Erythroblast (primary cell): ENCODE results near the gene CACNA1A.

Experiments used
- DNase-seq, 2 experiments: peaks; one replicate each; lab custom pipeline; 2025; lab: John Stamatoyannopoulos, UW
- GATA1 ChIP-seq: IDR thresholded peaks from 2 replicates; pipeline ENCODE4 v1.6.1; 2011; ENCODE audit warnings: low read depth, mild to moderate bottlenecking, control low read depth, low read length, moderate library complexity
- POLR2A ChIP-seq: IDR thresholded peaks from 2 replicates; pipeline ENCODE4 v1.6.1; 2011; ENCODE audit warnings: mild to moderate bottlenecking, low read length

CACNA1A gene

GRCh38 chr19:13350072-13350471 is 156.2 kb downstream of the CACNA1A start:
- DNase-seq: no peak
- TF ChIP-seq POLR2A (no peak), GATA1 (no peak)

DNA sequence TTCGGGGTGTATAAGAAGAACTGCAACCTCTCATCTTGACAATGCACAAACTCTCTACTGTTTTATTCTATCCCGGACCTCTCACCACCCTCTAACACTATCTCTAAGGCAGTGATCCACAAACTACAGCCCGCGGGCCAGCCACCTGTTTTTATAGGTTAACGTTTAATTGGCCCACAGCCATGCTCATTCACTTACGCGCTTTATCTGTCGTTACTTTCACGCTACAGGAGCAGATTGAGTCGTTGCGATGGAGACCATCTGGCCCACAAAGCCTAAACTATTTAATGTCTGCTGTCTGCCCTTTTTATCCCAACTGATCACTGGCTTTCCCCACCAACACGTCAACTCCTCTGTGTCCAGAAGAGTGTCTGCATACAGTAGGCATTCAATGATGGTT is 158.9 kb downstream of the CACNA1A start:
- no peak for TF ChIP-seq POLR2A
- no peak for TF ChIP-seq GATA1
- no peak for DNase-seq

- DNase-seq: no peak
- TF ChIP-seq POLR2A: no peak
- no peak for TF ChIP-seq GATA1
Measured at GRCh38 chr19:13343514-13343913, 162.8 kb downstream of the CACNA1A start.

DNA sequence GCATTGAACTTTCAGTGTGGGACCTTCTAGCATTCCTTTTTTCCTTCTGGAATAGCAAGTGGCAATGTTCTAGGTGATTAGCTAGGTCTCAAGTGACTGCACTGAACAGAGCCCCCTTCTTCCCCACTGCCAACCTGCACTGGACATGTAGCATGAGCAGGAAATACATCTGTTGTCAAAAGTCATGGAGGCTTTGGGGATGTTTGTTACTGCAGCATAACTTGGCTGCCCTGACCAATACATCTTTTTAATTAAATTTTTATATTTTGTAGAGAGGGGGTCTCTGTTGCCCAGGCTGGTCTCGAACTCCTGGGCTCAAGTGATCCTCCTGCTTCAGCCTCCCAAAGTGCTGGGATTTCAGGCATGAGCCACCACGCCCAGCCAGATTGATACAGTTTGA is 163.6 kb downstream of the CACNA1A start:
- DNase-seq: no peak
- TF ChIP-seq POLR2A (no peak), GATA1 (no peak)

- TF ChIP-seq GATA1 (no peak), POLR2A (no peak)
- no peak for DNase-seq
Measured at GRCh38 chr19:13339869-13340268, 166.4 kb downstream of the CACNA1A start.

DNA sequence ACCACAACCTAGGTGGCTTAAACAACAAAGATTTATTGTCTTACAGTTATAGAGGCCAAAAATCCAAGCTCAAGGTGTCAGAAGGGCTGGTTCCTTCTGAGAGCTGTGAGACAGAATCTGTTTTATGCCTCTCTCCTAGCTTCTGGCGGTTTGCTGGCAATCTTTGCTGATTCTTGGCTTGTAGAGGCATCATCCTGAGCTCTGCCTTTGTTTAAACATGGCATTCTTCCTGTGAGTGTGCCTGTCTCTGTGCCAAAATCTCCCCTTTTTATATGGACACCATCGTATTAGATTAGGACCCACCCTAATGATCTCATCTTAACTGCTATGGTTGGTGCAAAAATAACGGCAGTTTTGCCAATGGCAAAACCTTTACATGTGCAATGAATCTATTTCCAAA is 169.1 kb downstream of the CACNA1A start:
- no peak for DNase-seq
- TF ChIP-seq GATA1: no peak
- no peak for TF ChIP-seq POLR2A

- DNase-seq: peak; percentile 3 to 4
- TF ChIP-seq GATA1 (no peak), POLR2A (no peak)
Measured at GRCh38 chr19:13334801-13335481, 171.3 kb downstream of the CACNA1A start.

DNA sequence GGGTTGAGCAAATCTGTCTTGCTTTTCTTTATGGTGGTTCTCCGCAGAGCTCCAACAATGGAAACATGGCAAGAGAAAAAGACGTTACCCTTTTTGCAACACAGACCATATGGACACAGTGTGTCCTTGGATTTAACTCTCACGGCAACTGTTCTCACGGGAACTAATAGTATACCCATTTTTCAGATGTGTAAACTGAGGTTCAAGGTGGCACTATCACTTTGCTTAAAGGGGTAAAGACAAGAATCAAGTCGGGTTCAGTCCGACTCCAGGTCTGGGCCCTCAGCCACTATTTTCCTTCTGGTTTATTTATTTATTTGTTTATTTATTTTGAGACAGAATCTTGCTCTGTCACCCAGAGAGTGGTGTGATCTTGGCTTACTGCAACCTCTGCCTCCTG is 176.0 kb downstream of the CACNA1A start:
- TF ChIP-seq GATA1: no peak
- TF ChIP-seq POLR2A: no peak
- DNase-seq: no peak

DNA sequence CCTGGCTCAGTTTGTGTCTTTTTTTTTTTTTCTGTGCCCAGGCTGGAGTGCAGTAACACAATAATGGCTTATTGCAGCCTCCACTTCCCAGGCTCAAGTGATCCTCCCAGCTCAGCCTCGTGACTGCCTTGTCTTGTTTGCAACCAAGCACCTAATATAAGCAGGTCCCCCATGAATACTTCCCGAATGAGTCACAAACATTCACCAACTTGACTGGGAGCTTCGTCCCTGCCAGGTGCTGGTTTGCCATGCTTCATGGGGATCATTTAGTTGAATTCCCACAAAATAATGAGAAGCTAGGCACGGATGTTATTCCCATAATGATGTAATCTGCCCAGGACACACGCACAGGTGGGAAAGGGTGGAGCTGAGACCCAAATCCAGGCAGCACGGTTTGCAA is 176.5 kb downstream of the CACNA1A start:
- no peak for TF ChIP-seq GATA1
- no peak for TF ChIP-seq POLR2A
- no peak for DNase-seq

GRCh38 chr19:13328241-13328640 is 178.0 kb downstream of the CACNA1A start:
- no peak for TF ChIP-seq GATA1
- TF ChIP-seq POLR2A: no peak

DNA sequence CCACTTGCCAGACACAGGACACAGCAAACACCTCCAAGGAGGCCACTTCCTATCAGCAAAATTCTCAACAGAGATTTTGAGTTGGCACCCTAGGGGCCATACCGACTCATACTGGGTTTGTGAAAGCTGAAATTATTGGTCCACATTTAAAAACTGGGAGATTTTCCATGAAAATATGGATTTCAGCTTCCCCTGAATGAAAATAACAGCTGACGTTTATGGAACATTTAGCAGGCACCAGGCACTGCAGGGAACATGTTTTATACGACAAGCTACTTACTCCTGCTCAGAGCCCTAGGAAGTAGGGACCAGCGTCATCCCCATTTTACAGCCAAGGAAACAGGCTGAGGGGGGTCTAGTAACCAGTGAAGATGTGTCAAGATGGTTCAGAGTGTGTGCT is 186.8 kb downstream of the CACNA1A start:
- TF ChIP-seq POLR2A: no peak
- no peak for TF ChIP-seq GATA1
- DNase-seq: no peak

More at GRCh38 chr19:13328241-13328640, 178.0 kb downstream of the CACNA1A start:
- DNase-seq: no peak

- DNase-seq: no peak
- no peak for TF ChIP-seq POLR2A
- no peak for TF ChIP-seq GATA1
Measured at GRCh38 chr19:13318190-13318589, 188.1 kb downstream of the CACNA1A start.

DNA sequence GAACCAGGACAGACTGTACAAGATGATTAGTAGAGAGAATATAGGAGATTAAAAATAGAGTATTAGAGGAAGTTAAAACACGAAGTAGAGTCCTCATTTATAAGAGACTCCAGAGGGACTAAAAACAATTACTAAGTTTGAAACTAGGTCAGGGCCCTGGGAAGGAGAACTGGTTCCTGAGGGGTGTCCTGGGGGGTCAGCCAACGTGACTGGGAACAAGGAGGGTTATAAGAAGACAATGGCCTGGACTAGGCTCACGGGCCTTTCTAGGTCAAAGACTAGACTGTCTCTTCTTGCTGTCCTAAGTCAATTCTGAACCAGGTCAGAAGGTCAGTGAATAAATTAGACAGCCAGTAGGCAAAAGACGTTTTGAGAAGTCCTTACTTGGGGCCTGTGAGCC is 190.8 kb downstream of the CACNA1A start:
- TF ChIP-seq GATA1 (no peak), POLR2A (no peak)
- no peak for DNase-seq

DNA sequence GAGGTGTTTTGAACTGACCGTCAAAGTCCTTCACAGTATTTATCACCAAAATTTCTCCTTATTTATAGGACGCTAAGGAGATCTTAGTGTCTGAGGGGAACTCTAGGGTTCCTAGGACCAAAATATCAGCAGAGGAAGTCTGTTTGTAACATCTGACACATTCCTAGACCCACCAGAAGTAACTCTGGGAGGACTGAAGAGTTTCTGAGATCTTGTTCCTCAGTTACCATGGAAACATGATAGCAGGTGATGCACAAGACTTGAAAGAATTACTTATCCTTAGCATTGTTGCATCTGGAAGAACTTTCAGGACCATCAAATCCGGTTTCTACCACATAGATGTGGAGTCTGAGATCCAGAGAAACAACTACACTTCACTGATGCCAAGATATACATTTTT is 191.5 kb downstream of the CACNA1A start:
- DNase-seq: no peak
- TF ChIP-seq GATA1 (no peak), POLR2A (no peak)

- DNase-seq: no peak
- no peak for TF ChIP-seq GATA1
- TF ChIP-seq POLR2A: no peak
Measured at GRCh38 chr19:13313875-13314274, 192.4 kb downstream of the CACNA1A start.
